Measurements from ENCODE around the gene CMTR1. TPM values are rescaled to one million over a fixed set of nuclear protein-coding genes. Genes with fewer than 3 reads are reported as not detected.

CMTR1 gene
- total RNA-seq, 1 experiment from 2014 or later: 34.8 TPM

GRCh38 chr6:37492236-37492972, 59.4 kb downstream of the CMTR1 start:
- Histone ChIP-seq H3T11ph (ENCODE audit: low read length) (no peak overlapping the region), H3K23me2 (ENCODE audit: insufficient read length, low read depth, low read length, poor library complexity, severe bottlenecking) (no peaks in the 10 kb centered on the region), H4K20me1 (ENCODE audit: control insufficient read depth, insufficient read depth, insufficient read length) (peaks cover 2% of the 10 kb centered on the region), H3K27ac (ENCODE audit: insufficient read length, low read depth, low read length) (no peak overlapping the region), H2BK12ac (ENCODE audit: insufficient read length, low read depth, low read length) (no peak overlapping the region), H4K91ac (ENCODE audit: insufficient read length, low read depth, low read length) (no peak overlapping the region), H4K5ac (ENCODE audit: insufficient read length, low read depth, low read length) (no peak overlapping the region), H3K4ac (ENCODE audit: low read depth, low read length) (no peak overlapping the region), H3K4me1 (ENCODE audit: insufficient read depth, low read length) (peaks cover 5% of the 10 kb centered on the region; the same call in 1 of the 2 replicates), H3K27me3 (ENCODE audit: insufficient read depth, low read length) (no peaks in the 10 kb centered on the region), H2AK5ac (ENCODE audit: insufficient read length, low read length) (no peak overlapping the region), H4K8ac (replicated peaks; ENCODE audit: insufficient read length, low read depth, low read length) (no peak overlapping the region), H3K9me3 (ENCODE audit: control insufficient read depth, low read depth, low read length) (no peaks in the 10 kb centered on the region), H2AFZ (ENCODE audit: low read length) (no peak overlapping the region), H3K14ac (ENCODE audit: insufficient read depth, low read length) (no peak overlapping the region), H3K9ac (ENCODE audit: extremely low read depth, insufficient read length, low read length) (no peak overlapping the region), H3K79me2 (ENCODE audit: insufficient read depth, low read length) (no peaks in the 10 kb centered on the region), H2BK120ac (ENCODE audit: low read depth, low read length, poor library complexity, severe bottlenecking) (no peak overlapping the region), H3K4me2 (ENCODE audit: insufficient read depth, insufficient read length, low read length) (peak overlapping the region; percentile 19), H3K79me1 (ENCODE audit: insufficient read depth, low read depth, low read length, poor library complexity, severe bottlenecking) (no peaks in the 10 kb centered on the region), H3K23ac (ENCODE audit: insufficient read length, low read depth, low read length) (no peak overlapping the region), H2BK20ac (ENCODE audit: low read depth, low read length, poor library complexity, severe bottlenecking) (no peak overlapping the region), H2BK15ac (ENCODE audit: low read depth, low read length) (no peak overlapping the region), H3K18ac (ENCODE audit: insufficient read length, low read depth, low read length) (no peak overlapping the region), H2BK5ac (ENCODE audit: insufficient read length, low read length) (no peak overlapping the region), H3K56ac (ENCODE audit: insufficient read length, low read depth, low read length) (no peak overlapping the region)
- no peaks in the 10 kb centered on the region for H3K9me3 Mint-ChIP-seq
- no peaks in the 10 kb centered on the region; a peak in 2 of 7 replicates for H3K36me3 Mint-ChIP-seq (ENCODE audit: insufficient read depth in 1 of 3, low read depth in 3 of 3)
- peak overlapping the region in 1 of 2 experiments; percentile 45; a peak in 2 of 5 replicates for H3K4me3 Mint-ChIP-seq
- no peak for DNase-seq
- no CpG with 5 or more reads among the region's 9 CpGs for WGBS (ENCODE audit: extremely low coverage, insufficient read length, low lambda C conversion rate)
- peaks cover 49 to 60% of the 10 kb centered on the region in 2 experiments for H3K4me1 Mint-ChIP-seq
- no peak for TF ChIP-seq CTCF (conservative IDR thresholded peaks at IDR 0.05)
- peak overlapping the region in 2 of 3 experiments; percentile 66 to 86; a peak in 4 of 7 replicates for H3K27ac Mint-ChIP-seq
- H3K27me3 Mint-ChIP-seq (ENCODE audit: low read depth): peaks cover 1% of the 10 kb centered on the region

All from H9 (cell line).